RWPE2 (cell line): ENCODE measurements around the gene SURF4.

Experiments
- ATAC-seq: fragments of 200-7000 bp; cut with Tn5 transposase; 3 replicates; pipeline ENCODE4 v1.9.1; 2021; ENCODE audit warnings: low read depth
- DNase-seq: peaks from one replicate; pipeline ENCODE4 v3.0.0-alpha.2; 2020; ENCODE audit warnings: low spot score
- H3K27ac ChIP-seq: fragments of 450-650 bp; 2 replicates; pipeline ENCODE4 v1.5.1; 2017; ENCODE audit warnings: mild to moderate bottlenecking; ENCODE audit not compliant: poor library complexity, severe bottlenecking
- H3K27me3 ChIP-seq: fragments of 250-450 bp; sonication (Bioruptor Pico); 2 replicates; pipeline ENCODE4 v1.5.1; 2021; ENCODE audit warnings: mild to moderate bottlenecking, moderate library complexity; ENCODE audit not compliant: insufficient read depth, poor library complexity, severe bottlenecking
- H3K36me3 ChIP-seq: fragments of 250-450 bp; sonication (Bioruptor Pico); 2 replicates; pipeline ENCODE4 v1.5.1; 2020; ENCODE audit warnings: low read depth, mild to moderate bottlenecking, moderate library complexity
- H3K4me1 ChIP-seq: fragments of 250-450 bp; sonication (Bioruptor Pico); 2 replicates; pipeline ENCODE4 v1.5.1; 2021; ENCODE audit warnings: mild to moderate bottlenecking, moderate library complexity; ENCODE audit not compliant: insufficient read depth, poor library complexity, severe bottlenecking
- H3K4me3 ChIP-seq: fragments of 250-450 bp; sonication (Bioruptor Pico); 2 replicates; pipeline ENCODE4 v1.5.1; 2021; ENCODE audit warnings: mild to moderate bottlenecking, moderate library complexity; ENCODE audit not compliant: severe bottlenecking
- H3K9me3 ChIP-seq: fragments of 250-450 bp; sonication (Bioruptor Pico); 2 replicates; pipeline ENCODE4 v1.5.1; 2021; ENCODE audit warnings: mild to moderate bottlenecking, moderate library complexity; ENCODE audit not compliant: severe bottlenecking
- CTCF ChIP-seq: fragments of 450-650 bp; IDR thresholded peaks from one replicate; pipeline ENCODE4 v1.5.1; 2017; ENCODE audit warnings: mild to moderate bottlenecking, moderate library complexity; ENCODE audit not compliant: poor library complexity, severe bottlenecking

Gene SURF4

GRCh38 chr9:133385452-133385851, 9.6 kb upstream of the SURF4 start:
- Histone ChIP-seq H3K27me3 (no peaks in the 10 kb centered on the region), H3K9me3 (no peaks in the 10 kb centered on the region), H3K4me1 (no peaks in the 10 kb centered on the region), H3K36me3 (no peaks in the 10 kb centered on the region), H3K4me3 (no peak overlapping the region), H3K27ac (no peak overlapping the region)
- no peak for DNase-seq
- no peak for TF ChIP-seq CTCF
- ATAC-seq: no peak

- DNase-seq (no peak), ATAC-seq (no peak)
- no peaks in the 10 kb centered on the region for H3K36me3 ChIP-seq
- H3K9me3 ChIP-seq: no peaks in the 10 kb centered on the region
- no peak overlapping the region for H3K4me3 ChIP-seq
- no peak for TF ChIP-seq CTCF
- H3K4me1 ChIP-seq: no peaks in the 10 kb centered on the region
- no peaks in the 10 kb centered on the region for H3K27me3 ChIP-seq
- no peak overlapping the region for H3K27ac ChIP-seq
These were observed 9.0 kb upstream of the SURF4 start for GRCh38 chr9:133384736-133385321.

- ATAC-seq (no peak), DNase-seq (no peak)
- no peaks in the 10 kb centered on the region for H3K9me3 ChIP-seq
- no peak overlapping the region for H3K4me3 ChIP-seq
- H3K36me3 ChIP-seq: no peaks in the 10 kb centered on the region
- TF ChIP-seq CTCF: no peak
- H3K27ac ChIP-seq: no peak overlapping the region
- no peaks in the 10 kb centered on the region for H3K27me3 ChIP-seq
- H3K4me1 ChIP-seq: no peaks in the 10 kb centered on the region
These were observed 7.6 kb upstream of the SURF4 start for GRCh38 chr9:133383438-133383837.

GRCh38 chr9:133382507-133383141, 6.8 kb upstream of the SURF4 start:
- Histone ChIP-seq H3K9me3 (no peaks in the 10 kb centered on the region), H3K4me3 (no peak overlapping the region), H3K36me3 (no peaks in the 10 kb centered on the region), H3K27ac (no peak overlapping the region), H3K27me3 (no peaks in the 10 kb centered on the region), H3K4me1 (no peaks in the 10 kb centered on the region)
- TF ChIP-seq CTCF: no peak
- no peak for ATAC-seq
- no peak for DNase-seq

GRCh38 chr9:133380734-133381133, 4.9 kb upstream of the SURF4 start:
- TF ChIP-seq CTCF: no peak
- Histone ChIP-seq H3K4me3 (no peak overlapping the region), H3K27me3 (no peaks in the 10 kb centered on the region), H3K36me3 (no peaks in the 10 kb centered on the region), H3K4me1 (no peaks in the 10 kb centered on the region), H3K27ac (no peak overlapping the region), H3K9me3 (no peaks in the 10 kb centered on the region)
- ATAC-seq (no peak), DNase-seq (no peak)
